Large intestine (tissue), 3 donors: ENCODE data around the gene DENND1A. TPM values are rescaled to one million over a fixed set of nuclear protein-coding genes. Genes with fewer than 3 reads are reported as not detected.

ENCODE experiments used
- DNase-seq, 2 donors: peaks; one replicate each; pipeline versions ENCODE4 v3.0.0 to v3.0.0-alpha.2; 2013
- H3K27ac ChIP-seq: one replicate; pipeline ENCODE4 v1.5.1; 2013; ENCODE audit warnings: low read length
- H3K27me3 ChIP-seq: 2 replicates; pipeline ENCODE4 v1.6.1; 2013; ENCODE audit warnings: low read length; ENCODE audit not compliant: control insufficient read depth, insufficient read depth
- H3K36me3 ChIP-seq: 2 replicates; pipeline ENCODE4 v1.6.1; 2013; ENCODE audit warnings: low read length; ENCODE audit not compliant: control insufficient read depth, insufficient read depth
- H3K4me1 ChIP-seq: one replicate; pipeline ENCODE4 v1.6.1; 2013; ENCODE audit warnings: low read length; ENCODE audit not compliant: control insufficient read depth, insufficient read depth
- H3K4me3 ChIP-seq: one replicate; pipeline ENCODE4 v1.5.1; 2013; ENCODE audit warnings: low read length
- H3K9me3 ChIP-seq: one replicate; pipeline ENCODE4 v1.6.1; 2013; ENCODE audit warnings: mild to moderate bottlenecking, low read depth, low read length, moderate library complexity; ENCODE audit not compliant: control insufficient read depth
- WGBS: methylation state at CpG from one replicate; pipeline ENCODE4 v1.1.5; 2013; ENCODE audit warnings: low lambda C conversion rate; ENCODE audit not compliant: insufficient coverage; 5-methylcytosine and 5-hydroxymethylcytosine counted together
- polyA plus RNA-seq: library from polyadenylated mRNA; unstranded; fragments of 120-200 nt; gene quantifications from one replicate; pipeline ENCODE4 v1.2.1, GENCODE V29; 2013

DENND1A gene
- polyA plus RNA-seq, 1 donor = 29.7 TPM

DNA sequence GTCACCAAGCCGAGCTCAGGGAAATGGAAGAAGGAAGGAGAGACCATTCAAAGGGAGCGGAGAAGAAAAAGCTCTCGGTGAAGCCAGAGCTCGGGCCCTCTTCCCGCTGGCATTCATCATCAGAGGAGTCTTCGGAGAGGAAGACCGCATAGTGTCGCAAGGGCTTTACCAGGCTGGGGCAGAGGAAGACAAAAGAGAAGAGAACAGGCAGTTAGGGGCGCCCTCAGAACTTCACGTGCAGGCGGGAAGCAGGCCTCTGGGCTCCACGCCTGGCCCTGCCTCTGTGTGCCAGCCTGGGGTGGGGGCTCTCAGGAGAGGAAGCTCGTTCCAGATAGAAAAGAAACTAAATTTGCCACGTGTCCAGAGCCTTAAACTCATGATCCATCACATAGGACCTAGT is 542.2 kb downstream of the DENND1A start:
- no peak overlapping the region for H3K27ac ChIP-seq
- H3K27me3 ChIP-seq = no peaks in the 10 kb centered on the region
- H3K9me3 ChIP-seq = no peaks in the 10 kb centered on the region
- no peak overlapping the region for H3K4me3 ChIP-seq
- no peaks in the 10 kb centered on the region for H3K4me1 ChIP-seq
- no CpG with 5 or more reads among the region's 14 CpGs for WGBS
- no peak for DNase-seq
- peaks cover 11% of the 10 kb centered on the region for H3K36me3 ChIP-seq

DNA sequence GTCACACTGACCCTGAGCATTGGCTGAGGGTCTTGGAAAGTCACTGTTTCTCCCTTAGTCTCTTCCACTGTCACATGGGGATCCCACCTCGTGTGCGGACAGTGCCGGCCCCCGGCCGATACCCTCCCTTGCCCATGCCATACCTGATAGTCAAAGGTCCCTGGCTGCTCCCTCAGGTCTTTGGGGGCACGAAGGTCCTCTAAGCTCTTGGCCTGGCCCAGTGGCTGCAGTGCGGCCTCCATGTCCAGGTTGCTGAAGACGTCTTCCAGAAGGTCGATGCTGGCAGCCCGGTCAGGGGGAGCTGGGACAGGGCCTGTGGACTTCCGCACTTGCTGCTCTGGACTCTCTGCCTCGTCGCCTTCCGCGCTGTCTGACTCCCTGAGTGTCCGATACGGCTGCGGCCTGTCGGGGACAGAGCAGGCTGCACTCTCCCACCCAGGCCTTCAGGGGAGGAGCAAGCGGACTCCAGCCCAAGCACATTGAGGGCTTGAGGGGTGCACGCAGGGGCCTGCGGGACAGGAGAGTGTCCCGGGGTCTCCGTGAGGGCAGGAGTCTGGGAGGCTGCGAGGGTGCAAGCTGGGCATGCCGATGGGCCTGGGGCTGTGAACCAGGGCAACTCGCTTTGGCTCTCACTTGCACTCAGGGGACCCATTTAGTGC is 546.3 kb downstream of the DENND1A start:
- H3K27me3 ChIP-seq = no peaks in the 10 kb centered on the region
- H3K4me3 ChIP-seq = no peak overlapping the region
- H3K9me3 ChIP-seq = no peaks in the 10 kb centered on the region
- no peak overlapping the region for H3K27ac ChIP-seq
- H3K36me3 ChIP-seq = peaks cover 22% of the 10 kb centered on the region
- no CpG with 5 or more reads among the region's 27 CpGs for WGBS
- H3K4me1 ChIP-seq = no peaks in the 10 kb centered on the region
- no peak for DNase-seq

DNA sequence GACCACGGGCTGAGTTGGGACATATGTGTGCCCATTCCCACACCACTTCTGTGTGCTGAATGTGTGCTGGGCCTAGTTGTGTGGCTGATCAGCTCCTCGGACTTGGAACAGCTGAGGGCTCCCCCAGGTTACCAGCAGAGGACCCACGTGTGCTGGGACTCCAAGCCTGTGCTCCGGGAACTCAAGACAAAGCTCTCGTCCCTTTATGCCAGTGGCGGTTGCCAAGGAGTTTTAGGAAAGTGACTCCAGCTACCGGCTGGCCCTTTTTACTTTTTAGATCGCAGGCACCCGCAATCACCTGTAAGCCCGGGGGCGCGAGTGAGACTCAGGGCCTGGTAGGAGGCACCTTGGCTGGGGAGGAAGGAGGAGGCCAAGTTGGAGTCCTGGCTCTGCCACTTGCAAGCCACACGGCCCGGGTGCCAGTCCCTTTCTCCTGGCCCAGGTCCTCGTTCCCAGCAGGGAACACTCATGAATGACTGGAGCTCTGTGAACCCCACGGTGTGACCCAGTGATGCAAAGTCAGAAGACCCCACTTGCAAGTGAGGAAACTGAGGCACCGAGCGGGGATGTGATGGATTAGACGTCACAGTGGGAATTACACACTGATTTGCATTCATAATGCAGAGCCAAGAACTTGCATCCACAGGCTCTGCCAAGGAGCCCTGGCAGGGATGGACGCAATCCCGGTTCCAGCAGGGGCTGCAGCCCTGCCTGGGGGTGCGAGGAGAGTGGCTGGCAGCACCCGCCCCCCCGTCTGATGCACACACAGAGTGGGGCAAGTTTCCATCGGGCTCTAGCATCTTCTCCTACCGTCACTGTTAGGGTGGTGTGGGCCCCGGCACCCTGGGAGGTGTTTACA is 547.0 kb downstream of the DENND1A start:
- peaks cover 22% of the 10 kb centered on the region for H3K36me3 ChIP-seq
- DNase-seq = no peak
- H3K4me1 ChIP-seq = no peaks in the 10 kb centered on the region
- no CpG with 5 or more reads among the region's 27 CpGs for WGBS
- no peak overlapping the region for H3K27ac ChIP-seq
- H3K4me3 ChIP-seq = no peak overlapping the region
- no peaks in the 10 kb centered on the region for H3K9me3 ChIP-seq
- no peaks in the 10 kb centered on the region for H3K27me3 ChIP-seq

DNA sequence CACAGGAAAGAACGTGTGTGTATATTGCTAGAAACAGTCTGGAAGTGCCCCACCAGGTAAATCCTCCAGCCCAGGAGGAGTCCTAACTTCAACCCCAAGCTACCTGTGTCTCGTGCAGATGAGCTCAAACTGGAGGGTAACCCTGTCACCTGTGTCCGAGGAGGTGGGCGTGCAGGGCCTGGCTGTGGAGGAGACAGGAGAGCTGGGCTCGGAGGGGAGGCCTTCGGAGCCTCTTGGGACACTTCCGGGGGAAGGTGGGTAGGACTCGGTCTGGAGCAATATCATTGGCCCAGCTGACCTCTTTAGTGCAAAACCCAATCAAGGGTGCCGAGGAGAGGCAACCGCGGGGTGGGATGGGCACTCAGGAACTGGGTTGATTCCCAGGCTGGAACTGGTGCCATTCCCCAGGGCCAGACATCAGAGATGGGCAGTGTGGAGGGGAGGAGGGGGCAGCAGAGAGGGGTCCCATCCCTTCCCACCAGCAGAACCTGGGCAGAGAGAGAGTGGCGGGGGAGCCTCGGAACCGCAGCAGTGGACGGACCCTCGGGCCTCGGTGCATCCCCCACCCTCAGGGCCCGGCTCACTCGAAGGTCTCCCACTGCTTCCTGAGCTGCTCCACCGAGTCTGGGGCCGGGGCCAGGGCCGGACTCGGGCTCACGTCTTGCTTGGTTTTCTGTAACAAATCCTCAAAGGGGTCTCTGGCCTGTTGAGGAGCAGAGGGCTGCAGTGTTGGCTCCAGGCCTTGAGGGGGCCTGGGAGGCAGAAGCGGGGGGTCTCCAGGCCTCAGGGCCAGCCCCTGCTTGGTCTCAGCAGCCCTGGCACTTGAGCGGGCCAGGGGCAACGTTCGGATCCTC is 548.8 kb downstream of the DENND1A start:
- Histone ChIP-seq H3K9me3 (no peaks in the 10 kb centered on the region), H3K4me3 (no peak overlapping the region), H3K27me3 (no peaks in the 10 kb centered on the region), H3K27ac (no peak overlapping the region), H3K4me1 (peaks cover 15% of the 10 kb centered on the region), H3K36me3 (peaks cover 22% of the 10 kb centered on the region)
- DNase-seq = no peak
- no CpG with 5 or more reads among the region's 28 CpGs for WGBS

DNA sequence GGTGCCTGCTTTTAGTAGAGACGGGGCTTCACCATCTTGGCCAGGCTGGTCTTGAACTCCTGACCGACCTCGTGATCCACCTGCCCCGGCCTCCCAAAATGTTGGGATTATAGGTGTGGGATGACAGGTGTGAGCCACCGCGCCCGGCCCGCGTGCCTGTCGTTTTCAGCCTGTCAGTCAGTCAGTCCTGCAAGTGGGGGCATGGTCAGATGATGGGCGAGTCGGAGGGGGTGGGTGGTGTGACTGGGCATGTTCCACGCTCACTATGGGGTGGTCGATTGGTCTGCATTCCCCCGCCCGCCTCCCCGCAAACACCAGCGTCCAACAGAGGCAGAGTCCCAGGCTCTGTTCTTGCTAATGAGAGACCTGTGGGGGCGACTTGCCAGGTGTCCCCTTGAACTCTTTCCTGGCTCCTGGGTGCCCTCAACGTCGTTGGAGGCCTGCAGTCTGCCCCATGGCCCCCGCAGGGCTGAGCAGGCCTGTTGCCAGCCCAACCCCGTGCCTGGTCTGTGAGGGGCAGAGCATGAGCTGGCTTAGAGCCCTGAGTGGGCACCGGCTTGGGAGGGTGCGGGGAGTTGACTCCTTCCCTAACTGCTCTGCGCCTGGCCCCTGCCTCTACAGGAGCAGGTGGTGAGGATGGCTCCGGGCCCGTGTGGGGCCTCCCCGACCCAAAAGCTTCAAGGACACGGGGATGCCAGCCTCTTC is 550.8 kb downstream of the DENND1A start:
- no peak overlapping the region for H3K4me3 ChIP-seq
- H3K27ac ChIP-seq = no peak overlapping the region
- WGBS = no CpG with 5 or more reads among the region's 30 CpGs
- no peak for DNase-seq
- H3K27me3 ChIP-seq = peaks cover 8% of the 10 kb centered on the region
- H3K4me1 ChIP-seq = peaks cover 33% of the 10 kb centered on the region
- H3K9me3 ChIP-seq = no peaks in the 10 kb centered on the region
- peaks cover 22% of the 10 kb centered on the region for H3K36me3 ChIP-seq

DNA sequence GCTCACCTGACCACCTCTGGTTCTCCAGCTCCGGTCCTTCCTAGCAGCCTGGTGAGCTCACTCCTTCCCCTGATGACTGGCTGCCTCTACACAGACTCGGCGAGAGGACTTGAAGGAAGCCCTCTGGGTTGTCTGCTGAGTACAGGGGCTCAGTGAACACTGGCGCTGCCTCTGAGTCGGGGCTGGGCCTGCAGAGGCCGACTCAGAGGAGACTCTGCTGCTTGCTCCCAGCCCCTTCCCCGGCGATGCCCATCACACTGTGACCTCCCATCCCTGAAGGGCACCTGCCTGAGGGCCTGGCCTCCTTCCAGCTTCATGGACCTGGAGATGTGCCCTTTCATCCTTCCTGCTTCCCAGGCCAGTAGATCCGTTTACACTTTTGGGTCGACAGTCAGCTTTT is 551.9 kb downstream of the DENND1A start:
- H3K36me3 ChIP-seq = peaks cover 14% of the 10 kb centered on the region
- no peak overlapping the region for H3K27ac ChIP-seq
- WGBS = no CpG with 5 or more reads among the region's 10 CpGs
- H3K9me3 ChIP-seq = no peaks in the 10 kb centered on the region
- peaks cover 36% of the 10 kb centered on the region for H3K4me1 ChIP-seq
- H3K4me3 ChIP-seq = no peak overlapping the region
- no peak for DNase-seq
- H3K27me3 ChIP-seq = peaks cover 15% of the 10 kb centered on the region

DNA sequence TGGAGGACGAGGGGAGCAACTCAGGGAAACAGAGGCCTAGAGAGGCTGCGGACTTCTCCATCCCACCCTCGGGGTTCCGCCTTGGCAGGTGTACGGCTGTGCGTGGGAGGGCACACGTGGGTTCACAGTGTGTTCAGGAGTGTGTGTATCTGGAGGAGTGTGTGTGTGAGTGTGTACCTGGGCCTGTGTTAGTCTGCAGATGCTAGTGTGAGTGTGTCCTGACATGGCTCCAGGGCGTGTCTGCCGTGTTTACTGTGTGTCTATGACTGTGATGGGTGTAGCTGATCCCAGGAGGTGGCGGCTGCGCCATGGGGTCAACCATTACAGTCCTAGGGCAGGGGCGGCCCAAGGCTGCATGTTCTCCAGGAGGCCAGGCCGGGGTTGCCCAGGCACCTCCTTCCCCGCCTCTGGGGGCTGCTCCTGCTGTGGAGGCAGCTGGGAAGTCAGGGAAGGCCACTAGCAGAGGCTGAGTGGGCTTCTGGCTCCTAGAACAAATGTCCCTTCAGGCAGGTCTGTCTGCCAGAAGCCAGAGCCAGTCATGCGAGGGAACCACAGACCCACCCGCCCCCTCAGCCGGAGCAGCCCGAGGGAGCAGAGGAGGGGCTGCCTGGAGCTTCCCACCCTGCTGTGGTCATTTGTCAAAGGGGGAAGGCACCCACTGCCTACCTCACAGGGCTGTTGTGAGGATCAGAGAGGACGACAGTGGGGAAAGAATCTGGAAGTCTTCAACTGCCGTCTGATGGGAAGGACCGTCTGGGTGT is 552.5 kb downstream of the DENND1A start:
- no peak overlapping the region for H3K27ac ChIP-seq
- peaks cover 8% of the 10 kb centered on the region for H3K36me3 ChIP-seq
- peak in 1 of 2 donors; percentile 63 for DNase-seq
- no CpG with 5 or more reads among the region's 21 CpGs for WGBS
- peaks cover 40% of the 10 kb centered on the region for H3K4me1 ChIP-seq
- H3K27me3 ChIP-seq = peaks cover 21% of the 10 kb centered on the region
- no peak overlapping the region for H3K4me3 ChIP-seq
- no peaks in the 10 kb centered on the region for H3K9me3 ChIP-seq

DNA sequence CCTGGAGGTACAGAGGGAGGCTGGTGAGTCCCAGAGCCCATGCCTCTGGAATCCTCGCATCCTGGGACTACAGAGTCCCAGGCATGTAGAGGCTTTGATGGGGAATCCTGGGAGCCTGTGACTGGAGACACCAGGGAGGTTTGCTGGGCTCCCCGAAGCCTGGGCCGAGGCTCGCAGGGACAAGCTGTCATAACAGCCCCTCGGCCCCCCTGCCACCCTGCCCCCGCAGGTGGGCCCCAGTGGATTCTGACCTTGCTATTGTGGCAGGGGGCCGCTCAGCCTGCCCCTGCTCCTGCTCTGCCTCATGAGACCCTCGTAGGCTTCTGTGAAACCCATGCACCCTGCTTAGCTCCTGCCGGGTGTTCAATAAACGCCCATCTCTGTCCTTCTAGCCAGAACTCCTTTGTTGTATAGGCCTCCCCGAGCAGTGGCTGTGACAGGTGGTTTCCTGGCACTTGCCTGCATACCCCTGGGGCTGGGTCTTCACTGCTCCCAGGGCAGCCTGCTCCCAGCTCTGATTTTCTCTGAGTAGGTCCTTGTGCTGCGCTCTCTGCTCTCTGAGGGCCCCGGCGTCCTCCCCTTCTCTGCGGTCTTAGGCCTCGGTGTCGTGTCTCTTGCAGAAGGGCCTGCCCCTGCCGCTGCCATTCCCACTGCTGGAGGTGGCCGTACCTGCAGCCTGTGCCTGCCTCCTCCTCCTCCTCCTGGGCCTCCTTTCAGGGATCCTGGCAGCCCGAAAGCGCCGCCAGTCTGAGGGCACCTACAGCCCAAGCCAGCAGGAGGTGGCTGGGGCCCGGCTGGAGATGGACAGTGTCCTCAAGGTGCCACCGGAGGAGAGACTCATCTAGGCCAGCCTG is 553.5 kb downstream of the DENND1A start:
- no CpG with 5 or more reads among the region's 24 CpGs for WGBS
- Histone ChIP-seq H3K27ac (peak overlapping the region; percentile 46), H3K27me3 (peaks cover 31% of the 10 kb centered on the region), H3K36me3 (peaks cover 3% of the 10 kb centered on the region), H3K4me3 (no peak overlapping the region), H3K4me1 (peaks cover 40% of the 10 kb centered on the region), H3K9me3 (no peaks in the 10 kb centered on the region)
- DNase-seq = peak in 1 of 2 donors; percentile 31
